Panc1 (cell line): ENCODE results near the gene S100A12.

Experiments
- POLR2AphosphoS5 ChIP-seq: IDR thresholded peaks from 2 replicates; pipeline ENCODE4 v1.6.1; 2012; ENCODE audit warnings: mild to moderate bottlenecking, low read depth, low read length, moderate library complexity
- SIN3A ChIP-seq: IDR thresholded peaks from 2 replicates; pipeline ENCODE4 v1.6.1; 2012; ENCODE audit warnings: low read depth, mild to moderate bottlenecking, low read length, moderate library complexity, borderline replicate concordance; ENCODE audit not compliant: insufficient read depth
- TF ChIP-seq, protein P1 (sequence below): fragments of 450-650 bp; IDR thresholded peaks from 2 replicates; pipeline ENCODE4 v1.5.1; 2017; ENCODE audit warnings: mild to moderate bottlenecking
- TF ChIP-seq, protein P2 (sequence below), 2 experiments: IDR thresholded peaks; 2 replicates each; pipeline ENCODE4 v1.6.1; 2011 to 2012; ENCODE audit warnings: low read depth in 2 of 2, control low read depth in 1 of 2, low read length in 1 of 2, mild to moderate bottlenecking in 1 of 2, moderate library complexity in 1 of 2; ENCODE audit not compliant: insufficient read depth in 1 of 2

DNA sequence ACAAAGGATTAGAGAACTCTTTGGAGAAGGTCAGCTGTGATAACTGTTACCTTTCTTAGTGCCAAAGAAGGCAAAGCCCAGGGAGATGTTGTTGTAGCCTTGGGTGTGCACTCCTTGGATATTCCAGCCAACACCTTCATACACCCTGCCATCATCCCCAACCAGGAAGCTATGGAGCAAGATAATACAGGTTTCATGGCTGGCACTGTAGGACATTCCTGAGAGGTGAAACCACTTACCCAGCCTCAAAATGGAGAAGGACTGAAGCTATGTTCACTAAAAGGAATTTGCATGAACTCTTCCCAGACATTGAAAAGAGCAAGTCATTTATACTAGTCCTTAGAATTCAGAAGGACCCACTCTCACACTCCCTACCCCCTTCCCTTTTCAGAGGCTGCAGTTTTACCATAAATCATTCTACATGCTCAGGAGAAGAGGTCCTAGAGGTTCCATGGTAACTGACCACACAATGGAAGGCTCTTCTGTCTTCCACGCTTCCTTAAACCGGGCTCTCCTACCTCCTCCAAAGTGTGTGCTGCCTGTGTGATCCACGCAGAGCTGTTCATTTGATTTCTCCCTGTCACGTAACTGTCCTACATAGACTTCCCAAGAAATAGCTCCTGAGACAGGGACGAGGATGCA lies 32.3 kb downstream of the S100A12 start:
- TF ChIP-seq, protein P1, sequence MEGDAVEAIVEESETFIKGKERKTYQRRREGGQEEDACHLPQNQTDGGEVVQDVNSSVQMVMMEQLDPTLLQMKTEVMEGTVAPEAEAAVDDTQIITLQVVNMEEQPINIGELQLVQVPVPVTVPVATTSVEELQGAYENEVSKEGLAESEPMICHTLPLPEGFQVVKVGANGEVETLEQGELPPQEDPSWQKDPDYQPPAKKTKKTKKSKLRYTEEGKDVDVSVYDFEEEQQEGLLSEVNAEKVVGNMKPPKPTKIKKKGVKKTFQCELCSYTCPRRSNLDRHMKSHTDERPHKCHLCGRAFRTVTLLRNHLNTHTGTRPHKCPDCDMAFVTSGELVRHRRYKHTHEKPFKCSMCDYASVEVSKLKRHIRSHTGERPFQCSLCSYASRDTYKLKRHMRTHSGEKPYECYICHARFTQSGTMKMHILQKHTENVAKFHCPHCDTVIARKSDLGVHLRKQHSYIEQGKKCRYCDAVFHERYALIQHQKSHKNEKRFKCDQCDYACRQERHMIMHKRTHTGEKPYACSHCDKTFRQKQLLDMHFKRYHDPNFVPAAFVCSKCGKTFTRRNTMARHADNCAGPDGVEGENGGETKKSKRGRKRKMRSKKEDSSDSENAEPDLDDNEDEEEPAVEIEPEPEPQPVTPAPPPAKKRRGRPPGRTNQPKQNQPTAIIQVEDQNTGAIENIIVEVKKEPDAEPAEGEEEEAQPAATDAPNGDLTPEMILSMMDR: no peak
- TF ChIP-seq POLR2AphosphoS5 (no peak), SIN3A (no peak)
- TF ChIP-seq, protein P2, sequence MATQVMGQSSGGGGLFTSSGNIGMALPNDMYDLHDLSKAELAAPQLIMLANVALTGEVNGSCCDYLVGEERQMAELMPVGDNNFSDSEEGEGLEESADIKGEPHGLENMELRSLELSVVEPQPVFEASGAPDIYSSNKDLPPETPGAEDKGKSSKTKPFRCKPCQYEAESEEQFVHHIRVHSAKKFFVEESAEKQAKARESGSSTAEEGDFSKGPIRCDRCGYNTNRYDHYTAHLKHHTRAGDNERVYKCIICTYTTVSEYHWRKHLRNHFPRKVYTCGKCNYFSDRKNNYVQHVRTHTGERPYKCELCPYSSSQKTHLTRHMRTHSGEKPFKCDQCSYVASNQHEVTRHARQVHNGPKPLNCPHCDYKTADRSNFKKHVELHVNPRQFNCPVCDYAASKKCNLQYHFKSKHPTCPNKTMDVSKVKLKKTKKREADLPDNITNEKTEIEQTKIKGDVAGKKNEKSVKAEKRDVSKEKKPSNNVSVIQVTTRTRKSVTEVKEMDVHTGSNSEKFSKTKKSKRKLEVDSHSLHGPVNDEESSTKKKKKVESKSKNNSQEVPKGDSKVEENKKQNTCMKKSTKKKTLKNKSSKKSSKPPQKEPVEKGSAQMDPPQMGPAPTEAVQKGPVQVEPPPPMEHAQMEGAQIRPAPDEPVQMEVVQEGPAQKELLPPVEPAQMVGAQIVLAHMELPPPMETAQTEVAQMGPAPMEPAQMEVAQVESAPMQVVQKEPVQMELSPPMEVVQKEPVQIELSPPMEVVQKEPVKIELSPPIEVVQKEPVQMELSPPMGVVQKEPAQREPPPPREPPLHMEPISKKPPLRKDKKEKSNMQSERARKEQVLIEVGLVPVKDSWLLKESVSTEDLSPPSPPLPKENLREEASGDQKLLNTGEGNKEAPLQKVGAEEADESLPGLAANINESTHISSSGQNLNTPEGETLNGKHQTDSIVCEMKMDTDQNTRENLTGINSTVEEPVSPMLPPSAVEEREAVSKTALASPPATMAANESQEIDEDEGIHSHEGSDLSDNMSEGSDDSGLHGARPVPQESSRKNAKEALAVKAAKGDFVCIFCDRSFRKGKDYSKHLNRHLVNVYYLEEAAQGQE (IDR thresholded peaks at IDR 0.05; ENCODE audit: insufficient read depth in 1 of 2, low read depth in 2 of 2, low read length in 1 of 2): no peak
